ENCODE results near the gene EFNB1. TPM values are rescaled to one million over a fixed set of nuclear protein-coding genes. Genes with fewer than 3 reads are reported as not detected.

Gene EFNB1
- total RNA-seq, 6 experiments from 2014 or later, result 6.1 to 17.4 (median 10.4) TPM

DNA sequence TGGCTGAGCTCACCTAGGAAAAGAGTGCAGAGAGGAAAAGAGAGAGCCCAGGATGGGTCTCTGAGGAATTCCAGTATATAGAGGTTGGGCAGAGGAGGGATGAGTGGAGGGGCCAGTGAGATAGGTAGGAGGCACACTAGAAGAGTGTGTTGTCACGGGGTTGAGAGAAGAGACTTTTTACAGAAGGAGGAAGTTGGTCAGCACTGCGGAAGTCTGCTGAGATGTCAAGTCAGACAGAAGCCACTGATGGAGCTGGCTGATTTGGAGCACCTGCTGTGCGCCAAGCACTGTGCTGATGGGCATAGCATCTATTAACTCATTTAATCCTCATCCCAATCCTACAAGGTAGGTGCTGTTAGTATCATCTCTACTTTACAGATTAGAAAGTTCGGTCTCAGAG, 60.4 kb downstream of the EFNB1 start:
- no peak for ATAC-seq
- Histone ChIP-seq H3K9me3 (no peaks in the 10 kb centered on the region), H3K27ac (no peak overlapping the region), H3K4me3 (no peak overlapping the region), H3K27me3 (no peaks in the 10 kb centered on the region), H3K4me1 (no peaks in the 10 kb centered on the region), H3K36me3 (no peaks in the 10 kb centered on the region)
- 51% methylated on average over 4 of the region's 4 CpGs for WGBS (ENCODE audit: insufficient coverage, low coverage, low lambda C conversion rate, missing lambda C conversion rate)
- no peak for DNase-seq
- intact Hi-C loops (cut with DNase I), result no loop called here
- TF ChIP-seq, protein P1, sequence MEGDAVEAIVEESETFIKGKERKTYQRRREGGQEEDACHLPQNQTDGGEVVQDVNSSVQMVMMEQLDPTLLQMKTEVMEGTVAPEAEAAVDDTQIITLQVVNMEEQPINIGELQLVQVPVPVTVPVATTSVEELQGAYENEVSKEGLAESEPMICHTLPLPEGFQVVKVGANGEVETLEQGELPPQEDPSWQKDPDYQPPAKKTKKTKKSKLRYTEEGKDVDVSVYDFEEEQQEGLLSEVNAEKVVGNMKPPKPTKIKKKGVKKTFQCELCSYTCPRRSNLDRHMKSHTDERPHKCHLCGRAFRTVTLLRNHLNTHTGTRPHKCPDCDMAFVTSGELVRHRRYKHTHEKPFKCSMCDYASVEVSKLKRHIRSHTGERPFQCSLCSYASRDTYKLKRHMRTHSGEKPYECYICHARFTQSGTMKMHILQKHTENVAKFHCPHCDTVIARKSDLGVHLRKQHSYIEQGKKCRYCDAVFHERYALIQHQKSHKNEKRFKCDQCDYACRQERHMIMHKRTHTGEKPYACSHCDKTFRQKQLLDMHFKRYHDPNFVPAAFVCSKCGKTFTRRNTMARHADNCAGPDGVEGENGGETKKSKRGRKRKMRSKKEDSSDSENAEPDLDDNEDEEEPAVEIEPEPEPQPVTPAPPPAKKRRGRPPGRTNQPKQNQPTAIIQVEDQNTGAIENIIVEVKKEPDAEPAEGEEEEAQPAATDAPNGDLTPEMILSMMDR (IDR thresholded peaks at IDR 0.05), result no peak
- TF ChIP-seq POLR2A (IDR thresholded peaks at IDR 0.05), result no peak

Other genes starting within 250 kb of the EFNB1 start
- 10 to 100 TPM in 1 of 6 experiments, 1 to 10 TPM in 5; 6.6 to 11.5 (median 7.6) TPM for gene STARD8, start 181.4 kb upstream of the EFNB1 start, total RNA-seq